Measurements from ENCODE around the gene TOPAZ1.

DNA sequence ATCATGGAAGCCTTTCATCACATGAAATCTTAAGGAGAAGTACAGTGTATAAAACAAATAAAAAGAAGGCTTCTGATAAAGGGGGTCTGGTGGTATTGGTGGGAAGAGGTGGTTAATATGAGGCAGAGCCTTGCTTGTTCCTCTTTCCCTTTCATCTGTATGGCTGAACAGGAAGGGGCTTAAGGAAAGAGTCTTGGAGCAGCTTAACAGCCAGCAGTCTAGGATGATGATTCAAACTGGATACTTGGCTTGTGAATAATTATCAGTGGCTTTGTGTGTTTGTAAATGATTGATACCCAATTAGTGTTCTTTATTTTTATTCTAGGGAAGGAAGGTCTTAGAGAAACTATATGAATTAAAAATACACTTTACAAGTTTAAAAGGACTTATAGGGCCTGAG, 67.8 kb downstream of the TOPAZ1 start:
- TF ChIP-seq, protein P1, sequence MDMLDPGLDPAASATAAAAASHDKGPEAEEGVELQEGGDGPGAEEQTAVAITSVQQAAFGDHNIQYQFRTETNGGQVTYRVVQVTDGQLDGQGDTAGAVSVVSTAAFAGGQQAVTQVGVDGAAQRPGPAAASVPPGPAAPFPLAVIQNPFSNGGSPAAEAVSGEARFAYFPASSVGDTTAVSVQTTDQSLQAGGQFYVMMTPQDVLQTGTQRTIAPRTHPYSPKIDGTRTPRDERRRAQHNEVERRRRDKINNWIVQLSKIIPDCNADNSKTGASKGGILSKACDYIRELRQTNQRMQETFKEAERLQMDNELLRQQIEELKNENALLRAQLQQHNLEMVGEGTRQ (IDR thresholded peaks at IDR 0.05; ENCODE audit: low read length): no peak
- TF ChIP-seq TEAD4 (IDR thresholded peaks at IDR 0.05; ENCODE audit: low read depth, low read length): no peak
- TF ChIP-seq, protein P2, sequence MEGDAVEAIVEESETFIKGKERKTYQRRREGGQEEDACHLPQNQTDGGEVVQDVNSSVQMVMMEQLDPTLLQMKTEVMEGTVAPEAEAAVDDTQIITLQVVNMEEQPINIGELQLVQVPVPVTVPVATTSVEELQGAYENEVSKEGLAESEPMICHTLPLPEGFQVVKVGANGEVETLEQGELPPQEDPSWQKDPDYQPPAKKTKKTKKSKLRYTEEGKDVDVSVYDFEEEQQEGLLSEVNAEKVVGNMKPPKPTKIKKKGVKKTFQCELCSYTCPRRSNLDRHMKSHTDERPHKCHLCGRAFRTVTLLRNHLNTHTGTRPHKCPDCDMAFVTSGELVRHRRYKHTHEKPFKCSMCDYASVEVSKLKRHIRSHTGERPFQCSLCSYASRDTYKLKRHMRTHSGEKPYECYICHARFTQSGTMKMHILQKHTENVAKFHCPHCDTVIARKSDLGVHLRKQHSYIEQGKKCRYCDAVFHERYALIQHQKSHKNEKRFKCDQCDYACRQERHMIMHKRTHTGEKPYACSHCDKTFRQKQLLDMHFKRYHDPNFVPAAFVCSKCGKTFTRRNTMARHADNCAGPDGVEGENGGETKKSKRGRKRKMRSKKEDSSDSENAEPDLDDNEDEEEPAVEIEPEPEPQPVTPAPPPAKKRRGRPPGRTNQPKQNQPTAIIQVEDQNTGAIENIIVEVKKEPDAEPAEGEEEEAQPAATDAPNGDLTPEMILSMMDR (IDR thresholded peaks at IDR 0.05; ENCODE audit: control extremely low read depth in 1 of 3, insufficient read depth in 1 of 3, low read depth in 1 of 3, low read length in 3 of 3): no peak
- TF ChIP-seq, protein P3, sequence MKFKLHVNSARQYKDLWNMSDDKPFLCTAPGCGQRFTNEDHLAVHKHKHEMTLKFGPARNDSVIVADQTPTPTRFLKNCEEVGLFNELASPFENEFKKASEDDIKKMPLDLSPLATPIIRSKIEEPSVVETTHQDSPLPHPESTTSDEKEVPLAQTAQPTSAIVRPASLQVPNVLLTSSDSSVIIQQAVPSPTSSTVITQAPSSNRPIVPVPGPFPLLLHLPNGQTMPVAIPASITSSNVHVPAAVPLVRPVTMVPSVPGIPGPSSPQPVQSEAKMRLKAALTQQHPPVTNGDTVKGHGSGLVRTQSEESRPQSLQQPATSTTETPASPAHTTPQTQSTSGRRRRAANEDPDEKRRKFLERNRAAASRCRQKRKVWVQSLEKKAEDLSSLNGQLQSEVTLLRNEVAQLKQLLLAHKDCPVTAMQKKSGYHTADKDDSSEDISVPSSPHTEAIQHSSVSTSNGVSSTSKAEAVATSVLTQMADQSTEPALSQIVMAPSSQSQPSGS (IDR thresholded peaks at IDR 0.05; ENCODE audit: low read length): no peak
- TF ChIP-seq TAF7 (optimal IDR thresholded peaks at IDR 0.05; ENCODE audit: borderline replicate concordance, low read depth, low read length): no peak
- no peak for TF ChIP-seq POLR2AphosphoS5 (IDR thresholded peaks at IDR 0.05; ENCODE audit: low read depth, low read length)

Measured in H1 (cell line).